WTC11 (cell line): ENCODE measurements around the gene PRKAR1B.

Experiments
- ELF4 ChIP-seq: sonication (generic); formaldehyde crosslinking; IDR thresholded peaks from 2 replicates; pipeline ENCODE4 v1.8.1; 2022; ENCODE audit warnings: low read depth, mild to moderate bottlenecking, moderate library complexity, missing genetic modification reagents
- ERG ChIP-seq: fragments of 250-450 bp; sonication (Bioruptor Pico); IDR thresholded peaks from 2 replicates; pipeline ENCODE4 v1.8.0; 2021; ENCODE audit warnings: mild to moderate bottlenecking

GRCh38 chr7:765383-765782 lies 38.3 kb upstream of the PRKAR1B start:
- TF ChIP-seq ELF4 (CRISPR knock-in tag) (no peak), ERG (CRISPR knock-in tag) (no peak)
